Fibroblast of mammary gland (primary cell): ENCODE data around the gene WFDC2.

Source experiments
- DNase-seq: peaks from one replicate; pipeline ENCODE4 v3.0.0-alpha.2; 2010; ENCODE audit warnings: low read depth
- H3K4me3 ChIP-seq: 2 replicates; pipeline ENCODE4 v1.5.1; 2011; ENCODE audit warnings: low read depth, mild to moderate bottlenecking, low read length, moderate library complexity; ENCODE audit not compliant: control insufficient read depth
- TF ChIP-seq, protein P1 (sequence below): conservative IDR thresholded peaks from 2 replicates; pipeline ENCODE4 v1.5.1; 2011; ENCODE audit warnings: low read depth, low read length, inconsistent platforms; ENCODE audit not compliant: control insufficient read depth, insufficient read depth

Gene WFDC2

DNA sequence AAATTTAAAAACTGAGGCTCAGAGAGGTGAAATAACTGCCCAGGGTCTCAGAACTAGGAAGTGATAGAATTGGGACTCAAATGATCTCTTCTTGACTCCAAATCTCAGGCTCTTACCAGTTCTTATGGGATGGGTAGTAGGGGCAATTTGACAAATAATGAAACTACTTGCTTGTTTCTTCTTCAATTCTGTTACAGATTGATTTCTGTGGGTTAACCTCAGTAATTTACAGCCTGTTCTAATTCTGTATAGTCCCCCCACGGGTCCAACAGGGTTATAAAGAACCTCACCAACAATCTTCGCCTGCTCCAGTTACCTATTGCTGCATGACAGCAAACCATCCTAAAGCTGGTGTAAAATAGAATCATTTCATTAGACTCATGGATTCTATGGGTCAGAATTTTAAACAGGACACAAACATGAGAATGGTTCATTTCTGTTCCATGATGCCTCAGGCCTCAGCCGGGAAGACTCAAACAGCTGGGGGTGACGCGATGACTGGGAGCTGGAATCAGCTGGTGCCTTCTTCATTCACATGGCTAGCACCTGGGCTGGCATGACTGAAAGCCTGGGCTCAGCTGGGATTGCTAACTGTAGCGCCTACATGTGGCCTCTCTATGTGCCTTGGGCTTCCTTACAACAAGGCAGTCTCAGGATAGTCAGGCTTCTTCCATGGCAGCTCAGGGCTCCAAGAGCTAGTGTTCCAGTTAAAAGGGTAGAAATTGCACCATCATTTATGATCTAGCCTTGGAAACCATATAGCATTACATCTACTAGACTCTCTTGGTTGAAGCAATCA, 6.6 kb upstream of the WFDC2 start:
- H3K4me3 ChIP-seq: no peak overlapping the region
- DNase-seq: no peak
- TF ChIP-seq, protein P1, sequence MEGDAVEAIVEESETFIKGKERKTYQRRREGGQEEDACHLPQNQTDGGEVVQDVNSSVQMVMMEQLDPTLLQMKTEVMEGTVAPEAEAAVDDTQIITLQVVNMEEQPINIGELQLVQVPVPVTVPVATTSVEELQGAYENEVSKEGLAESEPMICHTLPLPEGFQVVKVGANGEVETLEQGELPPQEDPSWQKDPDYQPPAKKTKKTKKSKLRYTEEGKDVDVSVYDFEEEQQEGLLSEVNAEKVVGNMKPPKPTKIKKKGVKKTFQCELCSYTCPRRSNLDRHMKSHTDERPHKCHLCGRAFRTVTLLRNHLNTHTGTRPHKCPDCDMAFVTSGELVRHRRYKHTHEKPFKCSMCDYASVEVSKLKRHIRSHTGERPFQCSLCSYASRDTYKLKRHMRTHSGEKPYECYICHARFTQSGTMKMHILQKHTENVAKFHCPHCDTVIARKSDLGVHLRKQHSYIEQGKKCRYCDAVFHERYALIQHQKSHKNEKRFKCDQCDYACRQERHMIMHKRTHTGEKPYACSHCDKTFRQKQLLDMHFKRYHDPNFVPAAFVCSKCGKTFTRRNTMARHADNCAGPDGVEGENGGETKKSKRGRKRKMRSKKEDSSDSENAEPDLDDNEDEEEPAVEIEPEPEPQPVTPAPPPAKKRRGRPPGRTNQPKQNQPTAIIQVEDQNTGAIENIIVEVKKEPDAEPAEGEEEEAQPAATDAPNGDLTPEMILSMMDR: no peak

DNA sequence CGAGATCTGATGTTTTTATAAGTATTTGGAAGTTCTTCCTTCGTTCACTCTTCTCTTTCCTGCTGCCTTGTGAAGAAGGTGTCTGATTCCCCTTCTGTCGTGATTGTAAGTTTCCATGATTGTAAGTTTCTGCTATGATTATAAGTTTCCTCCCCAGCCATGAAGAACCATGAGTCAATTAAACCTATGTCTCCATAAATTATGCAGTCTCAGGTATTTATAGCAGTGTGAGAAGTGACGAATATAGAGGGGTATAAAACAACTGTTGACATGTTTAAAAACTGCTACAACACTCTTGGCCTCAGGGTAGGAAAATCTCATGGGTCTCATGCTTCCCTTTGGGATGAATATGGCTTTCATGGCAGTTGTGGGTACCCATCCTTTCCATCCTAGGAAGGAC, 5.8 kb upstream of the WFDC2 start:
- TF ChIP-seq, protein P1: no peak
- DNase-seq: no peak
- no peak overlapping the region for H3K4me3 ChIP-seq

DNA sequence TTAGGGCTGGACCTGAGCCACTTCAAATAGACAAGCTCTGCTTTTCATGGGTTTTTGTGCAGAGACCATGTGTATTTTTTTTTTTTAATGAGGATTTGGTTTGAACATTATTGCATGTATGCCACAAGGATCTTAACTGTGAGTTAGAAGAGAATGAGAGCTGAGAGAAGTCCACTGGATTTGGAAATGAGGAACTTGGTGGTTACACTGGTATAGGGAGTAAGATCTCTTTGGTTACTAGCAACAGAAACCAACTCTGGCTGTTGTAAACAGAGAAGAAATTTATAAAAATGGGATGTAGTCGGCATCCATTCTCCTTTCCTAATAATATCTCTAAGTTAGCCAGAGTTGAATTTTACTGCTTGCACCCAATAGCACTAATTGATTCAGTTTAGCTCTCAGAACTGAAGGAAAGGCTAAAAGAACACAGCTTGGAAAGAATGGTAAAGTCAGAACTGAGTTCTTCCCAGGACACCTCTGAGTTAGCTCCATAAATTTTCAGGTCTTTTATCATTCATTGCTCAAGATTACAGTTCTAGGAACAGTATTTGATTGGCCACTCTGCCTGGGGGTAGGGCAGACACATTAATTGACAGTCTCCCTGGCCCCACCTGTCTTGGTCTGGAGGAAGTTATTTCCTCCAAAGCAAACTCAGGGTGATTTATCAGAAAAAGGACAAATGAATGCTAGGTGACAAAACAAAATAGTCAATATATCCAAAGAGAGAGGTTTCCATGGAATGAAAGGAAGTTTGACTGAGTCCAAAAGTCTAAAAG, 3.9 kb upstream of the WFDC2 start:
- H3K4me3 ChIP-seq: no peak overlapping the region
- no peak for DNase-seq
- TF ChIP-seq, protein P1: no peak

DNA sequence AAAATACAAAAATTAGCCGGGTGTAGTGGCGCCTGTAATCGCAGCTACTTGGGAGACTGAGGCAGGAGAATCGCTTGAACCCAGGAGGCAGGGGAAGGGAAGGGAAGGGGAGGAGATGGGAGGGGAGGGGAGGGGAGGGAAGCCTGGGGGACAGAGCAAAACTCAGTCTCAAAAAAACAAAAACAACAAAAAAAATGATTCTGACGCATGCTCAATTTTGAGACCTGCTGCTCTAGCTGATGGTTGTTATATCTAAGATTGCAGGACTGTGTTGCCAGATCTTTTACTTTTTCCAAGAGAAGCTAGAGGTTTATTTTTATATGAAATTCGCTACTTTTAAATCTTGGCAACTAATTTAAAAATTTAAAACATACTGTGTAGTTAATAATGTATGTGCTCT, 2.4 kb upstream of the WFDC2 start:
- no peak overlapping the region for H3K4me3 ChIP-seq
- TF ChIP-seq, protein P1: no peak
- DNase-seq: no peak

DNA sequence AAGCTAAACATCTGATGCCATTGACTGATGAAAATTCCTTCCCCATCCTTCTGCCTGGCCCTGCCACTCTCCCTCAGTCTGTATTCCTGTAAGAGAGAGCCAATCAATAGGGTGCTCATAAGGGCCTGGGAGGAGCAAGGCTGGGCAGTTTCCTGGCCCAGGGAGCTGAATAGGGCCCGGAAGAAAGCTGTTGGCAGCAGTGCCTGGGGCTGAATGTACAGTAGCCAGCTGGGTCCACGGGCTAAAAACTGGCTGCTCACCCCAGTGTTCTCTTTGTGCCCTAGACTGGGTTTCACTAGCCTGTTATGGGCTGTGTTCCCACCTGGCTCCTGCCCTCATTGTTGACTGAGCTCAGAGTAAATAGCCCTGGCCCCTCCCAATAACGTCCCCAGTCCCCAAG, 1.7 kb upstream of the WFDC2 start:
- TF ChIP-seq, protein P1: no peak
- no peak for DNase-seq
- no peak overlapping the region for H3K4me3 ChIP-seq

DNA sequence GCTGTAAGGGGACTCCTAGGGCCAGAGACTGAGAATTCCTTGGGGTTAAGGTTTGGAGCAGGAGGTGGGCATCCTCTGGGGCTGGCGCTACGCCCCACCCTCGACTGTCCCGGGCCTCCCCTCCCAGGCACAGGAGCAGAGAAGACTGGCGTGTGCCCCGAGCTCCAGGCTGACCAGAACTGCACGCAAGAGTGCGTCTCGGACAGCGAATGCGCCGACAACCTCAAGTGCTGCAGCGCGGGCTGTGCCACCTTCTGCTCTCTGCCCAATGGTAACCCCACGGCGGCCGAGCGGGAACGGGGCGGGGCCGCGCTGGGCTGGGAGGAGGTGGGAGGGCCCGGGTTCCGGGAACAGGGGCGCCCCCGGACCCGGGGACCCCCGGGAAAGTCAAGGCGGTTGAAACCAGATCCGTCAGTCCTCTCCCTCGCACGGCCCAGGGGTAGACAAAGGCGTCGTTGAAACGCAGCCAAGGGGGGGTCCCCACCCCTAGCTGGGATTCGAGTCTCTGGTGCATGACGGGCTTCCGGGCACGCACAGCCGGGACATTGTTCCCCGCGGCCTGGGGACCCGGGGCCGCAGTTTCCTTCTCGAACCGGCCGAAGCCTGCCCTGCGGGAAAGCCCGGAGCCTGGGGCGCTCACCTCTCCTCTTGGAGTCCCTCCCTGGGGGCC, 844 bp downstream of the WFDC2 start:
- H3K4me3 ChIP-seq: peak overlapping the region; percentile 9
- TF ChIP-seq, protein P1: no peak
- peak; percentile 7 for DNase-seq
